Omental fat pad (tissue), 4 donors: Measurements from ENCODE around the gene CGB8. TPM values are rescaled to one million over a fixed set of nuclear protein-coding genes. Genes with fewer than 3 reads are reported as not detected.
"Not testable (repeated sequence)": the region's sequence is repeated elsewhere in the genome, so short reads cannot be mapped to it uniquely, and the experiment has no call there.

Experiments
- ATAC-seq: fragments of 150-250 bp; one replicate; pipeline ENCODE4 v1.9.1; 2016; ENCODE audit warnings: mild to moderate bottlenecking, moderate library complexity; ENCODE audit not compliant: low FRiP score
- DNase-seq: peaks from one replicate; pipeline ENCODE4 v3.0.0-alpha.2; 2019; ENCODE audit warnings: low spot score
- CTCF ChIP-seq, 3 donors: fragments of 450-650 bp; IDR thresholded peaks; one replicate each; pipeline ENCODE4 v1.5.1; 2016 to 2017; ENCODE audit warnings: antibody characterized with exemption in 3 of 3, mild to moderate bottlenecking in 3 of 3, moderate library complexity in 2 of 3
- total RNA-seq, 4 donors: library from RNA; depleted of rRNA; stranded (reverse); fragments of >200 nt; gene quantifications; one replicate each; pipeline ENCODE4 v1.1.0, GENCODE V29; 2016

Gene CGB8
- total RNA-seq, 4 donors from 2014 or later: not detected

DNA sequence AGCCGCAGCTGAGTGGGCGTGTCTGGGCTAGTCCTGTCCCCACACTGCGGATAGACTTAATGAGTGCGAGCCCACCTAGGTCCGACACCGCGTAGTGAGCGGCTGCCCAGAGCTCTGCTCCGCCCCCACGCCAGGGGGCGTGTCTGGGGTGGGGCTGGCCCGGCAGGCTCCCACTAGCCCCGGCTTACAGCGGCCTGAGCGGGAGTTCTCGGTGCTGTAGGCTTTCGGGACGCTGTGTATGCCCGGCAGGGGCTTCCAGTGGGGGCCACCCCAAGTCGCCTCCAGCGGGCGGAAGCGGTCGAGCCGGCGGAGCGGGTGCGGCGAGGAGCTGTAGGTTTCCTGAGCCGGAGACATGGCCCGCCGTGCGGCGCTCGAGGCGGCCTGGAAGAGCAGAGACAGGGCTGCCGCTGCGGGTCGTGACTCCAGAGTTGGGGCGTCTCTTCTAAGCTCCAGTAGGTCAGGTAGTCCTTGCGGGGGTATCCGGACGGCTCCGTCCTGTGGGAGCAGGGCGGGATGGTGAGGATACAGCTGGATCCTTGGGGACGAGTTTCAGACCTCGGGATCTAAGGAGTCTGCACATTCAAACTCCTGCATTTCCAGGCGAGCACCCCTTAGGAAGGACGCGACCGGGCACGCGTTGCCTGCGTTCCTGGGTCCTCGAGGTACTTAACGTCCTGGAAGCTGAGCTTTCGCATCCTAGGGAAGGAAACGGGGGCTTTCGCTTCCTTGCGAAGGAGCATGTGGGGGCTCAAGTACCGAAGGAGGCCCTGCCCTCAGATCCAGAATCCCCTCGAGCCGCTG is 7.4 kb upstream of the CGB8 start:
- no peak for TF ChIP-seq CTCF (IDR thresholded peaks at IDR 0.05)
- ATAC-seq (peak; percentile 87), DNase-seq (no peak)

- DNase-seq, ATAC-seq: not testable (repeated sequence)
Measured at GRCh38 chr19:49050376-49051033, 1.6 kb upstream of the CGB8 start.

- ATAC-seq, DNase-seq: not testable (repeated sequence)
Measured at GRCh38 chr19:49049834-49050233, 923 bp upstream of the CGB8 start.

DNA sequence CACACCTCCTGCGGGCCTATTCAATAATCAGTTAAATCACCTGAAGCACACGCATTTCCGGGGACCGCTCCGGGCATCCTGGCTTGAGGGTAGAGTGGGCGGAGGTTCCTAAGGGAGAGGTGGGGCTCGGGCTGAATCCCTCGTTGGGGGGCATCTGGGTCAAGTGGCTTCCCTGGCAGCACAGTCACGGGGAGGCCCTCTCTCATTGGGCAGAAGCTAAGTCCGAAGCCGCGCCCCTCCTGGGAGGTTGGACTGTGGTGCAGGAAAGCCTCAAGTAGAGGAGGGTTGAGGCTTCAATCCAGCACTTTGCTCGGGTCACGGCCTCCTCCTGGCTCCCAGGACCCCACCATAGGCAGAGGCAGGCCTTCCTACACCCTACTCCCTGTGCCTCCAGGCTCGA is 5.4 kb downstream of the CGB8 start, which contains the start of gene CGB5:
TSS of gene CGB5 (plus strand) at position 301 of the 400 bp plus-strand sequence. CDS start 362 bp downstream, outside the sequence.
- not testable (repeated sequence) for DNase-seq, ATAC-seq

DNA sequence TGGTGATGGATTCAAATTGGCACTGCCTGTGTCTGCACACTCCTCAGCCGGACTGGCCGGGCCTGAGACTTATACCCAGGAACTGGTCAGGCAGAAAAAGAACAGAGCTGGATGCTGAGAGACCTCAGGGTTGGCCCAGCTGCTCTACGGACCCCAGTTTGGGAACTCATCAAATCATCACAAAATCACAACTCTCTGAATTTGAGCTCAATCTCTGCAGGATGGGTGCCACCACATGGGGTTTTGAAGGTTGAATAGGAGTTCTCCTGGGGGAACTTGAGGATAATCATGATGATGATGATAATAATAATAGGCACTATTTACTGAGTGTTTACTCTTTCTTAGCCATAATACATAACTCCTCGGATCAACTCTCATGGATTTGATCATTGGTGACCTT is 6.2 kb downstream of the CGB8 start:
- DNase-seq: not testable (repeated sequence)

DNA sequence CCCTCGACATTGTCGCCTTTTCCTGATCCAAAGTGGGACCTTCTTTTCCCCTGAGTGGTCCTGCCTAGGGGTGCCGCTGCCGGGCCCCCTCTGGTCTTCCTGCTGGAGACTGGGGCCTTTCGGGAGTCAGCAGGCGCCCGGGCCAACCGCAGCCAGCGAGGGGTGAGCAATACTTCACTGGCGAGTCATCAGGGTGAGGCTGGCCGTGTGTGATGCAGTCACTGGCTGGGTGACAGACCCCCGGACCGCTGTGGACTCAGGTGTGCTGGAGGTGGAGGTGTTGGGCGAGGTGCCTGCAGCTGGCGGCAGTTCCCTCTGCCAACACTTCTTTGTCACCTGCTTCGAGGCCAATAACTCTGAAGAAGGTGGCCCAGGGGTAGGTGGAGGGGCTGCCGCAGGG is 6.7 kb downstream of the CGB8 start:
- ATAC-seq: no peak
- DNase-seq: no peak
- no peak for TF ChIP-seq CTCF (IDR thresholded peaks at IDR 0.05)

More for the DNA sequence above, 6.2 kb downstream of the CGB8 start:
- not testable (repeated sequence) for ATAC-seq

- not testable (repeated sequence) for DNase-seq, ATAC-seq
Measured at GRCh38 chr19:49039736-49040135, 9.2 kb downstream of the CGB8 start.

- ATAC-seq, DNase-seq: not testable (repeated sequence)
Measured at GRCh38 chr19:49038557-49039276, 10.2 kb downstream of the CGB8 start.

DNA sequence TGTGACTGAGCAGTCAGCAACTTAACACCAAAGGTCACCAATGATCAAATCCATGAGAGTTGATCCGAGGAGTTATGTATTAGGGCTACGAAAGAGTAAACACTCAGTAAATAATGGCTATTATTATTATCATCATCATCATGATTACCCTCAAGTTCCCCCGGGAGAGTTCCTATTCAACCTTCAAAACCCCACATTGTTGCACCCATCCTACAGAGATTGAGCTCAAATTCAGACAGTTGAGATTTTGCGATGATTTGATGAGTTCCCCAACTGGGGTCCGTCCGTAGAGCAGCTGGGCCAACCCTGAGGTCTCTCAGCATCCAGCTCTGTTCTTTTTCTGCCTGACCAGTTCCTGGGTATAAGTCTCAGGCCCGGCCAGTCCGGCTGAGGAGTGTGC is 10.8 kb downstream of the CGB8 start:
- ATAC-seq, DNase-seq: not testable (repeated sequence)

- not testable (repeated sequence) for DNase-seq, ATAC-seq
Measured at GRCh38 chr19:49036815-49037214, 12.1 kb downstream of the CGB8 start, which contains the start of gene CGB1. CGB1 (minus strand) TSS chr19:49036895; CDS start chr19:49036711, 184 bp downstream.

DNA sequence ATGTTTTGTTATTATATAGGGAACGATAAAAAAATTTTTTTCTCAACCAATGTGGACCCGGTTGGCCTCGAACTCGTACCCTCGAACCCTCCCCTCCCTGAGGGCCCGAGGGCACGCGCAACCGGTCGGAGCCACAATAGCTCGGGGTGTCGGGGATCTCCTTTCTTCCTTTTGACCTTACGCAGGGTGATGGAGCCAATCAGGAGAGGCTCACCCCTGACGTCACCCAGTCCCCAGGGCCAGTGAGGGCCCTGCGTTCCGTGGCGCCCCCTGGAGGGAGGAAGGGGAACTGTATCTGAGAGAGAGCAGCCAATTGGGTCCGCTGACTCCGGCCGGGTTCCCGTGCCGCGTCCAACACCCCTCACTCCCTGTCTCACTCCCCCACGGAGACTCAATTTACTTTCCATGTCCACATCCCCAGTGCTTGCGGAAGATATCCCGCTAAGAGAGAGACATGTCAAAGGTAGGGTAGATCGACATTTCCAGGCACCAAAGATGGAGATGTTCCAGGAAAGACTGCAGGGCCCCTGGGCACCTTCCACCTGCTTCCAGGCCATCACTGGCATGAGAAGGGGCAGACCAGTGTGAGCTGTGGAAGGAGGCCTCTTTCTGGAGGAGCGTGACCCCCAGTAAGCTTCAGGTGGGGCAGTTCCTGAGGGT is 17.1 kb downstream of the CGB8 start, which contains the start of gene CGB2:
TSS of gene CGB2 (plus strand) at position 249 of the 660 bp plus-strand sequence. CDS start at position 455, 206 bp downstream.
- DNase-seq, ATAC-seq: not testable (repeated sequence)

- DNase-seq, ATAC-seq: not testable (repeated sequence)
Measured at GRCh38 chr19:49030323-49030722, 18.6 kb downstream of the CGB8 start.

GRCh38 chr19:49029749-49030148 is 19.2 kb downstream of the CGB8 start:
- DNase-seq, ATAC-seq: not testable (repeated sequence)

DNA sequence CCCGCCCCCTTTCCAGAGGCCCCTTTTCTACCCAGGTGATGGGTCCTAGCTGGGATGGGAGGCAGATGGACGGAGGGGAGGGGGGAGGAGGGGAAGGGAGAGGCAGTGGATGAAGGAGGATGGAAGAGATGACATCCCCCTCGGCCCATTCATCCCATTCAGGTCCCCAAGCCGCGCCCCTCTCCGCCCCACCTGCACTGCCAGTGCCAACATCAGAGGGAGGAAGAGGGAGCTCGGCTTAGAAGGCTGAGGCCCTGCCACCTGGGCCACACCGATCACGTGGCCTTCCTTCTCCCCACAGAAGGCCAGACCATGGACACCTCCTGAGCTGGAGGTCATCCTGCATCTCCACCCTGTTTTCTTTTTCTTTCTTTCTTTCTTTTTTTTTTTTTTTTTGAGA is 20.2 kb downstream of the CGB8 start:
- DNase-seq, ATAC-seq: not testable (repeated sequence)

GRCh38 chr19:49025599-49025998 is 23.3 kb downstream of the CGB8 start:
- DNase-seq, ATAC-seq: not testable (repeated sequence)

DNA sequence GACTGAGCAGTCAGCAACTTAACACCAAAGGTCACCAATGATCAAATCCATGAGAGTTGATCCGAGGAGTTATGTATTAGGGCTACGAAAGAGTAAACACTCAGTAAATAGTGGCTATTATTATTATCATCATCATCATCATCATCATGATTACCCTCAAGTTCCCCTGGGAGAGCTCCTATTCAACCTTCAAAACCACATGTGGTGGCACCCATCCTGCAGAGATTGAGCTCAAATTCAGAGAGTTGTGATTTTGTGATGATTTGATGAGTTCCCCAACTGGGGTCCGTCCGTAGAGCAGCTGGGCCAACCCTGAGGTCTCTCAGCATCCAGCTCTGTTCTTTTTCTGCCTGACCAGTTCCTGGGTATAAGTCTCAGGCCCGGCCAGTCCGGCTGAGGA is 23.8 kb downstream of the CGB8 start:
- DNase-seq, ATAC-seq: not testable (repeated sequence)
